Peyer's patch (tissue), 4 donors: ENCODE data around the gene PDZD11. TPM values are rescaled to one million over a fixed set of nuclear protein-coding genes. Genes with fewer than 3 reads are reported as not detected.
A peak's percentile ranks its signal among the peaks of the same experiment; 100 is the strongest.
"Not testable (repeated sequence)": the region's sequence is repeated elsewhere in the genome, so short reads cannot be mapped to it uniquely, and the experiment has no call there.

Experiments
- DNase-seq, 3 donors: peaks; one replicate each; pipeline ENCODE4 v3.0.0-alpha.2; 2017 to 2019
- H3K27ac ChIP-seq, 4 donors: fragments of 200-600 bp; sonication (generic); one replicate each; pipeline ENCODE4 v1.5.1; 2016 to 2019
- H3K27me3 ChIP-seq, 2 donors: fragments of 200-600 bp; sonication (generic); one replicate each; pipeline ENCODE4 v1.5.1; 2019
- H3K36me3 ChIP-seq, 3 donors: fragments of 200-600 bp; sonication (generic); one replicate each; pipeline ENCODE4 v1.5.1; 2016 to 2019
- H3K4me1 ChIP-seq, 4 donors: fragments of 200-600 bp; sonication (generic); one replicate each; pipeline ENCODE4 v1.5.1; 2016 to 2019
- H3K4me3 ChIP-seq, 4 donors: fragments of 200-600 bp; sonication (generic); 1 replicate in 3 of 4; 2 replicates in 1 of 4; pipeline ENCODE4 v1.5.1; 2016 to 2019; ENCODE audit warnings: mild to moderate bottlenecking in 1 of 4
- H3K9me3 ChIP-seq, 4 donors: fragments of 200-600 bp; sonication (generic); one replicate each; pipeline ENCODE4 v1.5.1; 2016 to 2019; ENCODE audit warnings: mild to moderate bottlenecking in 1 of 4
- CTCF ChIP-seq, 6 experiments: fragments of 450-650 bp in 4 of 6; fragments of 200-600 bp in 2 of 6; sonication (generic) in 1 of 6; IDR thresholded peaks; one replicate each; pipeline ENCODE4 v1.5.1; 2017 to 2019; ENCODE audit warnings: antibody characterized with exemption in 6 of 6, mild to moderate bottlenecking in 3 of 6, moderate library complexity in 1 of 6
- POLR2A ChIP-seq, 2 donors: fragments of 450-650 bp; IDR thresholded peaks; one replicate each; pipeline ENCODE4 v1.5.1; 2017; ENCODE audit warnings: antibody characterized with exemption in 2 of 2, mild to moderate bottlenecking in 2 of 2, moderate library complexity in 2 of 2
- total RNA-seq, 4 donors: library from RNA; depleted of rRNA; stranded (reverse); fragments of >200 nt; gene quantifications; one replicate each; pipeline ENCODE4 v1.1.0, GENCODE V29; 2016

The PDZD11 gene
- total RNA-seq, 4 donors from 2014 or later: 23.6 to 32.6 (median 28.2) TPM

- Histone ChIP-seq H3K27me3 (no peaks in the 10 kb centered on the region), H3K36me3 (no peaks in the 10 kb centered on the region), H3K27ac (no peak overlapping the region), H3K4me1 (peaks cover 0 to 4% (median 0%) of the 10 kb centered on the region in 4 donors), H3K9me3 (no peaks in the 10 kb centered on the region), H3K4me3 (no peak overlapping the region)
- TF ChIP-seq POLR2A (IDR thresholded peaks at IDR 0.05) (no peak), CTCF (IDR thresholded peaks at IDR 0.05) (no peak)
- DNase-seq: no peak
These were observed 3.1 kb upstream of the PDZD11 start for GRCh38 chrX:70292788-70293187.

- H3K27ac ChIP-seq: peak overlapping the region; percentile 58 to 74 (median 69)
- no peaks in the 10 kb centered on the region for H3K27me3 ChIP-seq
- DNase-seq: no peak
These were observed 447 bp downstream of the PDZD11 start for GRCh38 chrX:70289168-70289792.

GRCh38 chrX:70281951-70282350 is 7.8 kb downstream of the PDZD11 start, which contains the start of gene RAB41:
Gene RAB41 (plus strand): TSS chrX:70282172. CDS start chrX:70282218, 46 bp downstream.
- Histone ChIP-seq H3K4me1 (no peaks in the 10 kb centered on the region), H3K36me3 (no peaks in the 10 kb centered on the region), H3K27ac (no peak within 1 kb of the TSS), H3K9me3 (no peaks in the 10 kb centered on the region), H3K4me3 (no peak within 1 kb of the TSS), H3K27me3 (no peaks in the 10 kb centered on the region)
- DNase-seq: no peak
- TF ChIP-seq CTCF (IDR thresholded peaks at IDR 0.05): no peak
- TF ChIP-seq POLR2A (IDR thresholded peaks at IDR 0.05): no peak

More at GRCh38 chrX:70289168-70289792, 447 bp downstream of the PDZD11 start:
- H3K9me3 ChIP-seq: no peaks in the 10 kb centered on the region
- no peaks in the 10 kb centered on the region for H3K36me3 ChIP-seq
- H3K4me1 ChIP-seq: peaks cover 0 to 4% (median 0%) of the 10 kb centered on the region in 4 donors
- TF ChIP-seq CTCF (IDR thresholded peaks at IDR 0.05): no peak
- no peak for TF ChIP-seq POLR2A (IDR thresholded peaks at IDR 0.05)
- peak overlapping the region; percentile 41 to 67 (median 52) for H3K4me3 ChIP-seq

GRCh38 chrX:70280573-70280972 is 9.2 kb downstream of the PDZD11 start:
- no peak for TF ChIP-seq CTCF (IDR thresholded peaks at IDR 0.05)
- no peak for TF ChIP-seq POLR2A (IDR thresholded peaks at IDR 0.05)

GRCh38 chrX:70279081-70279480 is 10.6 kb downstream of the PDZD11 start:
- Histone ChIP-seq H3K27me3 (no peaks in the 10 kb centered on the region), H3K4me3 (no peak overlapping the region), H3K9me3 (no peaks in the 10 kb centered on the region), H3K27ac (no peak overlapping the region), H3K4me1 (no peaks in the 10 kb centered on the region), H3K36me3 (no peaks in the 10 kb centered on the region)
- no peak for TF ChIP-seq CTCF (IDR thresholded peaks at IDR 0.05)
- no peak for TF ChIP-seq POLR2A (IDR thresholded peaks at IDR 0.05)
- DNase-seq: no peak

More at GRCh38 chrX:70280573-70280972, 9.2 kb downstream of the PDZD11 start:
- Histone ChIP-seq H3K4me3 (no peak overlapping the region), H3K27ac (no peak overlapping the region), H3K36me3 (no peaks in the 10 kb centered on the region), H3K27me3 (no peaks in the 10 kb centered on the region), H3K9me3 (no peaks in the 10 kb centered on the region), H3K4me1 (no peaks in the 10 kb centered on the region)
- DNase-seq: no peak

GRCh38 chrX:70274029-70274428 is 15.7 kb downstream of the PDZD11 start:
- not testable (repeated sequence) for H3K36me3 ChIP-seq, H3K4me1 ChIP-seq, H3K27ac ChIP-seq, H3K9me3 ChIP-seq, H3K4me3 ChIP-seq, H3K27me3 ChIP-seq, DNase-seq
